HG02623 (cell line): Measurements from ENCODE around the gene ZBTB14.

Source experiments
- ATAC-seq: cut with Tn5 transposase; IDR thresholded peaks from one replicate; pipeline ENCODE4 v1.9.1; 2021; ENCODE audit warnings: moderate library complexity; ENCODE audit not compliant: unreplicated experiment

The ZBTB14 gene

DNA sequence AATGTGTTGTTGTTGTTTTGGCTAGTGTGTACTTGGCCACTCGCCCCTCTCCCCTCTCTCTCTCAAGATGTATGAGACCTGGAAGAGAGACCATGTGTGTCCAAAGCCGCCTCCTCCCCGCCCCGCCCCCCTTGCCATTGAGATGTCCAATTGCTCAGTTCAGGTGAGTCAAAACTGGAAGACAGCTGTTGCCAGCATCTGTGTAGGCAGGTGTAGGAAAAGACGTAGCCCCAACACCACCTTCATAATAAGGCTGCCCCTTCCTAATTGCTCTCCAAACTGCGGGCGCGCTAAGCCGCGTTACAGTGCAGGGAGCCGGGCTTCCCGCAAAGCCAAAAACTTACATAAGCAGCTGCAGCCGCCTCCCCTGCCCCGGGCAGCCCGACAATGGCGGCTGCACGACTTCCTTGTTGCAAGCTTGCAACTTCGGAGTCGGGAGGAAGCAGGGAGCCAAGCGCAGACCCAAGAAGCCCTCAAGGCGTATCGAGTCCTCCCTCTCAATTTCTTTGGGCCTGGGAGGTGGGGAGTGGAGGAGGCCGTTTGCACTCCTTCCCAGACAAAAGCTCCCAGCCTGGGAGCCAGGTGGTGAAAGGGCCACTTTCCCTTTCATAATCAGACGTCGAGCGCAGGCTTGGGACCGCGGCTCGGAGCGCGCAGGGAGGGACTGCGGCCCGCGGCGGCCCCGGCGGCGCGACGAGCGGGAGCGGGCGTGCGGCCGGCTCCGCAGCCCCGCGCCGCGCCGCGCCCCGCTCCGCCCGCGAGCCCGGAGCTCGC is 882 bp downstream of the ZBTB14 start:
- ATAC-seq: peak; percentile 5

DNA sequence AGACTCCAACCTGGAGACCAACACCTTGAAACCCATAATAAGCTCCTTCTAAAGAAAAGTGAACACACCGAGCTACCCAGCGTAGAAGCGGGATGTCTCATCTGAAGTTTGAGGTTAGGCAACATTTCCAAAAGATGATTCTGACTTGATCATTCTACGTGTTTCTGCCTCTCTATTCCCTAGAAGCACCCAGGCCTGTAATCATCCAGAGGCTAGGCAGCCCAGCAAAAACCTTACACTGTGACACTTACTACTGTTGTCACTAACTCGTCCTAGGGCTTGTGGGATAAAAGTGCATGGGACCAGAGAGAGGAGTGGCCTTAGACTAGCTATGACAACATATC is 1.4 kb downstream of the ZBTB14 start:
- ATAC-seq: no peak

DNA sequence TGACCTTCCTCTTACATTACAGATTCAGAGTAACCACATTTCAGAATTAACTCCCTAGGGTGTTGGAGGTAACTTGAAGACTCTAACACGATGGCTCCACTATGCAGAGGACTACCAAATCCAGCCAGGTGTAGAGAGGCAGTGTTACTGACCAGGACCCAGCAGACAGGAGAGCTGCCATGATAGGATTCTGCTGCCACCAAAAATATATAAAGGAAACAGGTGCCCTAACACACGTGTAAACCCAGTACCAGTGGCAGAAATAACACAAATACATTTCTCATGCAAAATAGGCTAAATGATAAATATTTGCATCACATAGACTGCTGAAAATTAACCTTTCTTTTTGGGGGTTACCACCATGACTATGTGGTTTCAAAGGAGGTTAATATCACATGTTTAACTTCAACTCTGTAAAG is 7.0 kb downstream of the ZBTB14 start:
- peak; percentile 50 for ATAC-seq

DNA sequence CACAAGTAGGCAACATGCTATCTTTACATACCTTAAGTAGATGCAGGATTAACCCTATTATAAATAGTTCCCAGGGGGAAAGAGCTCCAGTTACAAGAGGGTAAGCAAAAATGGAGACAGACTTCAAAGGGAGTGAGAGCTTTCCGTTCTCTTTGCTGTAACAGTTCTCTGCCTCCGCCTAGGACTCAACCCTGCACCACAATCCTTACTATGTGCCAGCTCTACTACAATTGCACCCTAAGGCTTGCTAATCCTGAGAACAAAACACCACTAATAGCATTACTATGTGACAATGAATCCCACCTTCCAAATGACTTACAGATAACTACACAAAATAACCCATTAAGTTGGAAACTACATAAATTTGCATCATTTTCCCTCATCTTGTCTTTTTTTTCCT is 7.7 kb downstream of the ZBTB14 start:
- no peak for ATAC-seq

DNA sequence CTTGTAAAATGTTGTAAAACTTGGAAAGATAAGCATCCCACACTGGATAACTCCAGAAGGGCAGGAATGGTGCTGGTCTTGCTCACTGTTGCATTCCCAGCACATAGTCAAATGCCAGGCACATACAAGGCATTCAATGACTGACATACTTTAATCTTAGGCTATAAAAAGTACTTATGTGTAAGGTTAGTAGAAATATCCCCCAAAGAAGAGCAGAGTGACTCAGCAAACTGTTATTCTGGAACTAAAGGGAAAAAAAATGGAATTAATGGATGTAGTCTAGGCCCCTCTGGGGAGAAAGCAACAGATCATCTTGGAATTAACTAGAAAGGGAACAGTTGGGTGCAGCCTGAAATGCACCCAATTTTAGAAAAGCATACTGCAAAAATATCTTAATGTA is 9.0 kb downstream of the ZBTB14 start:
- no peak for ATAC-seq

DNA sequence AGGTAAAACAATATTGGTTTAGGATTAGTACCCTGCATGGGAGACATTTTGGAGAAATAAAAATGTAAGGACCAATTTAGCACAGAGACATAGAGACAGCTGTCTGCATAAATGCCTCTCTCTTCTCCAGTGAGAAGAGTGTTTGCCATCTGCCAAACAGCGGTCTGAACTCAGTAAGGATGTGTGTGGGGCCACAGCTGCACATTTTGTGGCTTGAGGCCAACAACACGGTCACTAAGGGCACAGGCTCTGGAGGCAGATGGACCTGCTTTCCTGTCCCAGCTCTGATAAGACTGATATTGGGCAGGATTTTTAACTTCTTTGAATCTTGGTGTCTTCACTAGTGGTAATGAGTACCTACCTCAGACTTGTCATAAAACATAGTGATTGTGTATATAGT is 10.2 kb downstream of the ZBTB14 start:
- ATAC-seq: no peak

DNA sequence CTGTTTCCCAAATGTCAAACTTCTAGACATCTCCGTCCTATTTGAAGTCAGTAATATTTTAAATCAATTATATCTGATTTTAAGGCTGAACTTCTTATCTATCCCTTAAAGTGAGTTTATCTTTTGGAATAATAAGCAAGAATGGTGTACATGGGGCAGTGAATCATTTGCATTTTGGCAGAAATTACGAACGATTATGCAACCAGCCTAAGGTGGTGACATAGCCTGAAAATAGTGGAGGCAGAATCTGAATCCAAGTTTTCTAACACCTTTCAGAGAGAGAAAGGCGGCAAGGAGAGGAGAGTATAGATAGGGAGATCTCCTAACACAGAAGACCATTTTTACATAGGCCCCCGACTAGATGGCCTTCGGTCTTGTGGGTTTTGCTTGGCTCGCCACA is 10.7 kb downstream of the ZBTB14 start:
- ATAC-seq: no peak

DNA sequence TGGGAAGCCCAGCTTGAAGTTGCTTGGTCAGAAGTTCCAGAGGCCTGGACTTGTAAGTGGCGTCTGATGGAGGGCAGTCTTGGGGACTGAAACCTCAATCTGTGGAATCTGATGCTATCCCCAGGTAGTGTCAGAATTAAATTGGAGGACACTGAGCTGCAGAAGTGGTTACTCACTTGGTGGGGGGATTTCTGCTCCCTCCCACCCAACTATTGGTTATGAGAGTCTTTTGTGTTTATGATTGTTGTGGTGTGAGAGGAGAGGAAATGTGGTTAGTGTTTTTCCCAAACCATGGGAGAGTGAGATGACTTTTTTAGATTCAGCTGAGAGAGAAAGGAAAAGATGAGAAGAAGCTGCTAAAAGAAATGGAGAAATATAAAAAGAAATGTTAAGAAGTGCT is 12.8 kb downstream of the ZBTB14 start:
- no peak for ATAC-seq

DNA sequence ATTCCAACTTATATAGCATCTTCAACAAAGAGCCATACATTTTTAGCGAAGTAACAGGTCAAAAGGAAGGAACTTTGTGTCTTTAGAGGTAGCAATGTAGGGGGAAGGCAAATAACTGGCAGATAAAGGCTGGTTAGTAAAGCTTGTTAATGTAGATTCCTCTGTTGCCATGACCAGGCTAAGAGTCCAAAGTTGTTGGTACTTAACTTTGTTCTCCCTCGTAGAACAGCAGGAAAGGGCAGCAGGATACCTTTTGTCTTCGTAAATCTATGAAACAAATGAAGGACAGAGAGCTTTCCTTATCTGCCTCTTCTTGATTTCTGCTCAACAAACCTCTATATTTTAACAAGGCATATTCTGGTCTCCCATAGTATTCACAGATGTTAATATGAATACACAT is 18.6 kb downstream of the ZBTB14 start:
- ATAC-seq: no peak

DNA sequence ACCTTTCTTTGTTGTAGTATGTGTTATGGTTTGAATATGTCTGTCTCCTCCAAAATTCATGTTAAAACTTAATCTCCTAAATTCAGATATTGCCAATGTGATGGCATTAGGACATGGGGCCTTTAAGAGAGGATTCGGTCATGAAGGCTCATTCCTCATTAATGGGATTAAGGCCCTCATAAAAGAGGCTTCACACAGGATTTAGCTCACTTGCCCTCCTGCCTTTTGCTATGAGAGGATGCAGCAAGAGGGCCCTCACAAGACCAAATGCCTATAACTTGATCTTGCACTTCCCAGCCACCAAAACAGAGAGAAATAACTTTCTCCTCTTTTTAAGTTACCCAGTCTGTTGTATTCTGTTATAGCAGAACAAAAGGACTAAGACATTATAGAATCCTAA is 19.7 kb downstream of the ZBTB14 start:
- ATAC-seq: no peak

DNA sequence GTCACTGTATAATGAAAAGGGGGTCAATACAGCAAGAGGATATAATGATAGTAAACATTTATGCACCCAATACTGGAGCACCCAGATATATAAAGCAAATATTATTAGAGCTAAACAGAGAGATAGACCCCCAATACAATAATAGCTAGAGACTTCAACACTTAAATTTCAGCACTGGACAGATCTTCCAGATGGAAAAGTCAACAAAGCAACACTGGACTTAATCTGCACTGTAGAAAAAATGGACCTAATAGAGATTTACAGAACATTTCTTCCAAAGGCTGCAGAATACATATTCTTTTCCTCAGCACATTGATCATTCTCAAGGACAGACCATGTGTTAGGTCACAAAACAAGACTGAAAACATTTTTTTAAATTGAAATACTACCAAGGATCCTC is 26.7 kb downstream of the ZBTB14 start:
- no peak for ATAC-seq

DNA sequence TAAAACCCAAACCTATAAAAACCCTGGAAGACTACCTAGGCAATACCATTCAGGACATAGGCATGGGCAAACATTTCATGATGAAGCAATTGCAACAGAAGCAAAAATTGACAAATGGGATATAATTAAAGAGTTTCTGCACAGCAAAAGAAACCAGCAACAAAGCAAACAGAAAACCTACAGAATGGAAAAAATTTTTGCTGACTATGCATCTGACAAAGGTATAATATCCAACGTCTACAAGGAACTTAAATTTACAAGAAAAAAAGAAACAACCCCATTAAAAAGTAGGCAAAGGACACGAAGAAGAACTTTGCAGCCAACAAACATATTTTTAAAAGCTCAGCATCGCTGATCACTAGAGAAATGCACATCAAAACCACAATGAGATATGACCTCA is 28.8 kb downstream of the ZBTB14 start:
- ATAC-seq: no peak

DNA sequence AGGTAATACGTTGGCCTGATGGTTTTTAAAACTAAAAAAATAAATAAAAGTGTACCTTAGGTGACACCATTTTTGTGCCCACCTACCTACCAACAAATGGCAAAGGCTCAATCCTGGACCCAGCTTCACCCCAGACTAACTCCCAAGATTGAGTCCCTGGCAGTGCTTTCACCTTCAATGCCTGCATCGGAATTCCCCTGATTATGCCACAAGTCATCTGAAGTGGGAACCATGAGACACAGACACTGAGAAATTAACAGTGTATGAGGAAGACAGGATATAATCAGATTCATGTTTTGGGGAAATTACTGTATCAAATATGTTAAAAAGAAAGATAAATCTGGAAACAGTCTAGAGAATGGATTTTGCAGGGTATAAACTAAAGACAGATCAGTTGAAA is 41.6 kb downstream of the ZBTB14 start:
- no peak for ATAC-seq

DNA sequence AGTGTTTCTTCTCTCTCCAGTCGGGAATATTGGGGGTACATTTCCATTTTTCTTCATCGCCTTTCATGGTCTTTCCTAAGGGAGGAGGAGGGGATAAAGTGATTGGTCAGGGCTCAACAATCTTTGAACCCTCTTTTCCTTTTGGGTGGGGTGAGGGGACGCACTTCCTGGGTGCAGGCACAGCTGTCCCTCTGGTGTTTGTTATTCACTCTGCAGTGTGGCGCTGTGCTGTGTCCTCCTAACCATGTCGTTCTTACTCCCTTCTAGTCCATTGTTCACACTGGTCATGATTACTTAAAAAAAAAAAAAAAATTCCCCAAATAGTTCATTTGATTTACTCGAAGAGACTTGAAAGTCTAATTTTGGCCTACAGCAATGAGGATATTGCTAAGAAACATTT is 44.4 kb downstream of the ZBTB14 start:
- ATAC-seq: no peak

DNA sequence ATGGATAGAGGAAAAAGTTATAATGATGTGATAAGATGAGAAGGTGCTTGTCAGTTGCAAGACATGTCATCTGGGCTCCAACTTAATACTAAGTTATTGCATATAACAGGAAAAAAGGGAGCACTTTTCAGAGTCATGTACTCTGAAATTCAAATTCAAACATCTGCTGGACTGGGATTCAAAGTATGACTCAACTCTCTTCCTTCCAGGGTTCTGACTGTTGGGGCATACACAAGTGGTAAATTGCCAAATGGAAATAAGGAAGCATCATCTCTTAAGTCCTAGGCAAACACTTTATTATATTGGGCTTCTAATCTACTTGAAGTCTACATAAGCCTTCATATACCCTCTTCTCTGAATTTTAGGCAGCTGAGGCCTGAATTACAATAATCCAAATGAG is 44.9 kb downstream of the ZBTB14 start:
- ATAC-seq: no peak

DNA sequence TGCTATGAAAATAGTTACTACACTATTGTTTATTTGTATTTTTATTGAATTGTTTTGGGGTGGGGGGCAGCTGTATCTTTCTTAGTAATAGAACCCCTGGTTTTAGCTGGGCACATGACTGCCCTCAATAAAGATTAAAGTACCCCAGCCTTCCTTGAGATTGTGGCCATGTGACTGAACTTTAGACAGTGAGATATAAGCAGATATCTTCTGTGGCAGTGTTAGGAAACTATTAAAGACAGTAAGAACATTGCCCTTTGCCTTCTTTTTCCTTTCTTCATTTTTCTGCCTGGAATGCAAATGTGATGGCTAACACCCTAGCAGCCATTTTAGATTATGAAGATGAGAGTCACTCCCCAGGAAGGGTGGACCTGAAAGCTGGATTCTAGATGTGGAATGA is 50.6 kb downstream of the ZBTB14 start:
- ATAC-seq: no peak

DNA sequence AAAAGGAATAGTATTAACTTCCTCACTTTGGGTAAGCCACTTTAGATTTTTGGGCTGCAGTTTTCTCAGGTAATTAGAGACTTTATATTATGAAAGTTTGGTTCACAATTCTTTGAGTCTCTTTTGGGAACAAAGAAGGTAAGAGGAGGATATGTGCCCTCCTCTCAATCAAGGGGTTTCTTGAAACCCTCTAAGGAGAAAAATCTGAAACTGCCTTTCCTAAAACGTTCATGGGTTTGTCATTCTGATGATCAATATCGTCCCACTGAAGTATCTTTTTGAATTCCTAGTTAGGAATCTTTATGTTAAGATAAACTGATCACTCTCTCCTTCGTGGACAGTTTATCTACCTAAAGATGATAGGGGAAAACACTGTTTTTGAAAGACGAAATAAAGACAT is 56.1 kb downstream of the ZBTB14 start:
- no peak for ATAC-seq
